GM19397 (cell line): ENCODE results near the gene CDH23.

ENCODE experiments used
- ATAC-seq: cut with Tn5 transposase; IDR thresholded peaks from one replicate; pipeline ENCODE4 v1.9.1; 2021; ENCODE audit warnings: mild to moderate bottlenecking, moderate library complexity; ENCODE audit not compliant: unreplicated experiment

Gene CDH23

DNA sequence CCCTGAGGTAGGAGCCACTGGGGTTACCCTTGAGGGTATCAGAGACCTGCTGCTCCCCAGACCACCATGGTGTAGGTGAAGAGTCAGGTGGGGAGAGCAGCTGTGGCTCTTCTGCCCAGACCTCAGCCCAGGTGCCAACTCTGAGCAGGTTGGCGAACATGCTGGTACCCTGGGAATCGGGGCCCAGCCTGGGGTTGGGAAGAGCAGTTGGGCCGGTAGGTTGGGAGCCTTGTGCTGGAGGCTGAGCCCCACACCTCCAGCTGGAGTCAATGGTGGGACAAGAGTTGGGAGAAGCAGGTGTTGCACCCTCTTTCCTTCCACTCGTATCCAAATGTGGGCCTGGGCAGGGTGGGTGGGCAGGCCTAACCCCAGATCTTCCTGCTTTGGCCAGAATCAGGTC, 114.5 kb downstream of the CDH23 start:
- ATAC-seq: no peak

GRCh38 chr10:71512312-71512711, 115.6 kb downstream of the CDH23 start:
- ATAC-seq: no peak

DNA sequence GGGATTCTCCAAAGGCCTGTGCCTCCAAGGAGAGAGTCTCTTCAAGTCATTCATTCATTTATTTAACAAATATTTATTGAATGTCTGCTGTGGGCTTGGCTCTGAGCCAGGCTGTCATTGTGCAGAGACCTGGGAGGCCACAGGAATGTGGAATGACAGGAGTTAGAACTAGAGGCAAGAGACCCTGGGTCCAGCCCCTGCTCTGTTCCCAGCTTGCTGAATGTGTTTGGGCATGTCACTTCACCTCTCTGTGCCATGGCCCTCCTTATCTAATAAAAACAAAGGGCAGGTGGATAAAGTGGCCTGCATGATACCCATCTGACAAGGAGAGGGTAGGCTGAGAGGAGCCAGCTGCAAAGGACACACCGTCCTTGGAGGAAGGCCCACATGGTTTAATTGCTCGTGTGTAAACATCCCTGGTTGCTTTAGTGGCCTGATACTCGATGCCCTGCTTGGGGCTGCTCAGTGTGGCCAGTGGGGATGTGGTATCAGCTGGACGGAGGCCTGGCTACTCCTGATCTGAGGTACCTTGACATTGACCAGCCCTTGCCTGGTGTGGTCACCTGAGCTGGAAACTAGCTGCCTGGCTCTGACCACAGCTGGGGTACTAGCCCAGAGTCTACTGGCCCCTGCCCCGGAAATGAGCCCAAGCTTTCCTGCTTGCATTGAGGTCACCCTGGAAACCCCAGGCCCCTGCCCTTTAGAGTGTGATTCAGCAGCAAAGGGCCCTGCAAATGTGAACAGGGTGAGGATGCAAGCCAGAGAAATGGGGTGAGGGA, 116.2 kb downstream of the CDH23 start:
- no peak for ATAC-seq

DNA sequence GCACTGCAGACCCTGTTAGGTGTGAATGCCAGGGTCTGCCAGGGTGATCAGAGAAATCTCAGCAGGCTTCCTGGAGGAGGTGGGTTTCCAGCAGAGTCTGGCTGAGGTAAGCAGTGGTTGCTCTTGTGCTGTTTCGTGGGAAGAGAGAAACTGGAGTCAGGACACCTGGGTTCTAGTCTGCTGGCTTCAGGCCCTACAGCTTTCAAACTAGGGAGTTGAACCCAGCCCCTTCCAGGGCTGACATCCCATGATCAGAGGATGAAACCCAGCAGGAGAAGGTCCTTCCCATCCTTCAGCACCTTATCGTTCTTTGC, 116.8 kb downstream of the CDH23 start:
- no peak for ATAC-seq

GRCh38 chr10:71513936-71514335, 117.2 kb downstream of the CDH23 start:
- ATAC-seq: no peak

GRCh38 chr10:71515531-71516172, 118.9 kb downstream of the CDH23 start:
- ATAC-seq: no peak

DNA sequence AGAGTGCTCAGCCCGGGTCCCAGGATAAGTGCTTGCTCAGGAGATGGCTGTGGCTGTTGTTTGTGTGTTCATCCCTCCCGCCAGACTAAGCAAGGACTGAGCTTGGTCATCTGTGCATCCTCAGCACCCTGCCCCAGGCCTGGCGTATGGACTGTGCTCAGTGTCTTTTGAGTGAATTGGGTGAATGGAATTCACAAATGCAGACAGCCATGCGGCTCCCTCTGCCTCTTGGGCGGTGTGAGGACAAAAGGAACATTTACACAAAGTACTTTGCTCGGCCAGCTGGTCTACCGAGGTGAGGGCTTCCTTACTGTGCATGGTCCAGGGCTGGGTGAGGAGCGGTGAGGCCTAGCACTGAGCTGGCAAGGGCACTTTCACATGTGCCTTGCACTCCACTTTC, 120.2 kb downstream of the CDH23 start:
- no peak for ATAC-seq

DNA sequence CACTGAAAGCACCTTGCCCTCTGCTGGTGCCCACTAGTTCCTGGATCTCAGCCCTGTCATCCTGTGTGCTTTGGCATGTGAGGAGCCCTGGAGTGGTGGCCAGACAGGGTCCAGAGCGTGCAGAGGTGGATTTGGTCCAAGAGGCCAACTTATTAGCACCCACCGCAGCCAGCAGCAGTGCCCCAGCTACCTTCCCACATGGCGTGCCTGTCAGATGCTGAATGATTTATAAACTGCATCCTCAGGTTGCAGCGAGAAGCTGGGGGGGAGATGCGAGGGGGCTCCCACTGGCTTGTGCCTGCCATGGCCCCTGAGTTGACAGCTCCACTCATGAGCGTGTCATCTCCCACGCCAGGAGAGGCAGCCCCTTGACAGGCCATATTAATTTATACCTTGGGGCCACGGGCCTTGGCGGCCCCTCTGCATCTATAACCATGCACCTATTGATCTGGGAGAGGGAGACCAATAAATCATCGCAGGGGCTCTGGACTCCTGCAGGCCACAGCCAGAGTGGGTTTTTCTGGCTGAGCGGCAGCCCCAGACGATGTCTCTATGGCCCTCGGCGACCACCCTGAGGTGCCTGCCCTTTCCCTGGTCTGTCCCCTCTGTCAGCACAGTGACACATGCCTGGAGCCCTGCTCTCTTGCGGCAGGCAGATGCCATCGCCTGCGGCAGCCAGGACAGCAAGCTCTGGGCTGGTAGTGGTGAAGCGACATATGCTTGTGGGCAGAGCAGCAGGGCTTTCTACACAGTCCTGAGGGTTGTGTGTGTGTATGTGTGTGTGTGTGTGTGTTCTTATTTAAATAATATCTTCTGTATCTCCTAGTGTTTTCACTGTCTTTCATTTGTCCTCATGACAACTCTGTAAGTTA, 120.8 kb downstream of the CDH23 start:
- no peak for ATAC-seq

- ATAC-seq: no peak
Observed at GRCh38 chr10:71520042-71520441, 123.3 kb downstream of the CDH23 start.

GRCh38 chr10:71521504-71522441, 125.1 kb downstream of the CDH23 start:
- no peak for ATAC-seq

- no peak for ATAC-seq
Observed at GRCh38 chr10:71522442-71523144, 125.9 kb downstream of the CDH23 start.

GRCh38 chr10:71523756-71524155, 127.0 kb downstream of the CDH23 start:
- ATAC-seq: no peak

DNA sequence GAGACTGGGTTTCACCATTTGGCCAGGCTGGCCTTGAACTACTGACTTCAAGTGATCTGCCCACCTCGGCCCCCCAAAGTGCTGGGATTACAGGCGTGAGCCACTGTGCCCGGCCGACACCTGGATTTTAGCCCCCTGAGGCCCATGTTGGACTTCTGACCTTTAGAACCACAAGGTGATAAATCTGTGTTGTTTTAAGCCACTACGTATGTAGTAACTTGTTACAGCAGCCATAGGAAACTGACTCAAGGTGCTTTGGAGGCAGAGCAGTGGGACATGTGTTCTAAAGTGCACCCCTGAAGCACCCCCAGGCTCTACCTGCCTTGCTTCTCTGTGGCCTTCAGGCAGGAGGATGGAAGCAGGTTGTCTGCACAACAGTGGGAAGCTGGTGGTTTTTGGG, 128.4 kb downstream of the CDH23 start:
- ATAC-seq: no peak

DNA sequence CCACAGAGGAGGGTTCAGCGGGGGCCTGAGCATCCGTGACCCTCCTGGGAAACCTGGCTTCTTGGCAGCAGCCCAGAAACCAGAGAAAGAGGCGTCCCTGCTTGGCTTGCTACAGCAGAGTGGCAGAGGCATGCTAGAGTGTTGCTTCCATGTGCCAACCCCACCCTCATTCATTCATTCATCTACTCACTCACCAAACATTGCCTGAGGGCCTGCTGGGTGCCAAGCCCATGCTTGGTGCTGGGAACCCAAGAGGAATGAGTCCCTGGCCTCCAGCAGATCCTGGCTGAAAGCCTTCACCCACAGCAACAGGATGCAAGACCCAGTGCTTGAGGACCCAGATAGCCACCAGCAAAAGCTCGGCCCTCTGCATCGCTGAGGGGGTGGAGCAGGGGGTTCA, 129.0 kb downstream of the CDH23 start:
- no peak for ATAC-seq

GRCh38 chr10:71526653-71527052, 129.9 kb downstream of the CDH23 start:
- no peak for ATAC-seq

DNA sequence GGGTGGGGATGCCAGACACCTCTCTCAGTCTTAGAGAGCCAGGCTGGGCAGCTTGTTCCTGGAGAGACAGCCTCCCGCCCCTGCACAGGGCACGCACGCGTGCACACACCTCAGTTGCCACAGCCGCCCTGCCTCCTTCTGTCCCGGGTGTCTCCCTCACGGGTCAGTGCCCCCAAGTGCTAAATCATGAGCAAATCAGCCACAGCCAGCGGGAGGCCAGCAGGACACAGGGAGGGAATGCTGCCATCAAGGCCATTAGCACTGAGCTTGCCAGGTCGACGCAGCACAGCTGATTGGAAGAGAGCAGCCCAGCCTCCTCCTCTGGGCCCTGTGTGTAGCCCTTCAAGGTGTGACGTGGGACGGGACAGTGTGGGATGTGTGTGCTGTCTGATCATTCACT, 130.4 kb downstream of the CDH23 start:
- no peak for ATAC-seq

DNA sequence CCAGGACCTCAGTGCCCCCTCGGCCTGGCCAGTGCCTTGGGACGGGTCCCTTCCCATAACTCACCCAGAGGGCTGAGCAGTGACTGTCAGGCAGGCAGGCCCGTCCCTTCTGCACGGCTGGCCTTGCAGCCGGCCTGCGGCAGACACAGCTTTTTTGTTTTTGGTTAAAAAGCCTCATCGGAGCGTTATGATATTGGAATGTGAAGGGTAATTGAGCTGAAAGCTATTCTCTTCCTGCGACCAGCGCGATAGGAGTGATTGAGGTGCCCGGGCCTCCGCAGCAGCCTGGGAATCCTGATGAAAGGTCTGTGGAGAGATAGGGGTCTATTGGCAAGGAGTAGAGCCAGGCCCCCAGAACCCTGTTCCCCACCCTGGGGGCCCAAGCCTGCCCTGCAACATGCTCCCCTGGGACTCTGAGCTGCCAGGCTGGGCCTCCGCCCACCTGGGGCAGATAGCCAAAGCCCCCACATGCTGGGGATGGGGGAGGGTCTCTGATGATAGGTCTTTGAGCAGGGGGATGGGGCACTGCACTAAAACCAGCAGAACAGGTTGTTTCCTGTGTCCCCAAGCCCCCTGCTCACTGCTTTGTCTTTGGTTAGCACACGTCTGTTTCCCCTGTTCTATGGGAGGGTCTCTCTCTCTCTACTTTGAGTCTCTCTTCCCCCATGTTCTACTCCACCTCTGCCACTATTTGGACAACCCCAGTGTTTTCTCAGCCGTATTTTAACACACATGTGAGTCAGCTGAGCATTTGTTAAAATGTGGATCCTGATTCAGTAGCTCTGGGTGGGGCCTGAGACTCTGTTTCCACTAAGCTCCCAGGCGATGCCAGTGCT, 131.9 kb downstream of the CDH23 start:
- no peak for ATAC-seq

DNA sequence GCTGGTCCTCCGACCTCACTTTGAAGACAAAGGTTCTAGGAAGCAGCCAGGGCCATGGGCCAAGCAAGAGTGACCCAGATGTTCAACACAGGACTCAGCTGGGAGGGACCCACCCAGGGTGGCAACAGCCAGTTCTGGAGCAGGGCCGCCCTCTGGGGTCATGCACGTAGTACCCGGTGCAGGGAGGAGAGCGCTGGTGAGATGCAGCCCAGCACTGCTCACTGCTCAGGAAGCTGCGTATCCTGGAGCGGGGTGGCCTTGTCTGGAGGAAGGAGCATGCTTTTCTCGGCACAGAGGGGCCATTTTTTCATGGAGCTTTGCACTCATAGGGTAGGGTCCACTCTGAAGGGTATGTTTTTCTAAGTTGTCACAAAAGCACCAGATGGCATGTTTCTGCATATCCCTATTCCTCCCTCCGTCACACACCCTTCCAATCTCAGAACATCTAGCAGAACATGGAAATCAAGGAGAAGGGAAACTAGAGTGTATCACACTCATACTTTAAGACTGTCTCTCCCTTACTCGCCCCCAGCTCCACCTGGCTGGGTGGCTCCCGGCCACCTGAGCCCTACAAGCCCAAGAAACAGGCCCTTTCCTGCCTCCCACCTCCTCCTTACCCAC, 132.6 kb downstream of the CDH23 start:
- ATAC-seq: no peak

DNA sequence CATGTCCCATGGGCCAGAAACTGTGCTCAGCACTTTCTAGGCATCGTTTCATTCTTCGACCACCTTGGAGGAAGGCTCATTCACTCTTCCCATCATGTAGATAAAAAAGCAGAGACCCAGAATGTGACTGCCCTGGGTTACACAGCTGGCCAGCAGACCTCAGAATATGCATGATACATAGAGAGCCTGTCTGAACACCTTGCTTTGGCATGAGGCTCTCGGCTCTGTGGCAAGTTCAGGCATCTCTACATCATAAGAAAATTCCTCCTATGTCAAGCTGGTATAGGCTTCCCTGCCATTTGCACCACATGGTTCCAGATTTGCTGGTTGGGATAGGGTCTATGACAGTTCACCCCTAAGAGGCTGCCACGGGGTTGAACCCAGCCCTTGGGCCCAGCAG, 134.1 kb downstream of the CDH23 start:
- ATAC-seq: no peak
